ENCODE measurements around the gene PDLIM5. TPM values are rescaled to one million over a fixed set of nuclear protein-coding genes. Genes with fewer than 3 reads are reported as not detected.

Gene PDLIM5
- total and polyA plus RNA-seq, 4 experiments from 2014 or later = 37.4 to 57.5 (median 44.6) TPM

DNA sequence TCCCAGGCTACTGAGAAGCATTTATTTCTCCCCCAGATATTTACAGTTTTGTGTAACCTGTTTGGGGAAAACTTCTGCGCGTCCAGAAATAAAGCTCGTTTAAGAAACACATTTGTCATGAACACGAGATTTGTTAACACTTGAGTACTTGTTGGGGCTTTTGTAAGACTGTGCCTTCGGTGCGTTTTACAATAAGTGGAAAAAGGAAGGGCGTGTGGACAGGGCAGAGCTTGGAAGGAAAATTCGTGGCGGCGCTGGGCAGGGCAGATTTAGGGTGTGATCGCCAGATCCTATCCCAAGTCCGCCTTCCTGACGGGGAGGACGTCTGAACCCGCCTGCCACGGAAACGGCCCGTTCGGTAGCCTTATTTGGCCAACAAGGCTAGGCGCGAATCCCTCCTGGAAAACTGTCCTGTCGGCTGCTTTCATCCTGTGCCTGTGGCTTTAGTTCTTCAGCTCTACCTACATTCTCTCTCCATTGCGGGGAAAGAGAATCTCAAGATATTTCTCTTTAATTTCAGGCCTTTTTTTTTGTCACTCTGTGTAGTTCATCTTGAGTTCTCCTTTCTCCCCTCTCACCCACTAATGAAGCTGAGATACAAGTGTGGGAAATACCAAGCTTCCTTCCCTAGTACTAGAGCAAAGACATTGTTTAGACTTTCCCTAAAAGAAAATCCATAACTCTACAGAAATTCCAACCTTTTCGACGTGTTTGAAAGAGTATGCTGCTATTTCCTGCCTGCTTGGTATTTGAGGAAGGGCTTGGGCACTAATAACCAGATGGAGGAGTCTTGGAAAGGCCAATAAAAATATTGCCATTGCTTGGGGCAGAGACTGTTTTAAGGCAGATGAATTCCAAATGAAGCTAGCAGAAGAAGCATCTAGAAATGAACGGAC is 982 bp downstream of the PDLIM5 start:
- Mint-ChIP-seq H3K4me1 (peaks cover 22 to 34% (median 25%) of the 10 kb centered on the region in 4 donors), H3K27me3 (peaks cover 2 to 4% of the 10 kb centered on the region in 2 donors), H3K9me3 (no peaks in the 10 kb centered on the region), H3K36me3 (peaks cover 0 to 8% of the 10 kb centered on the region in 2 donors), H3K4me3 (peak overlapping the region; percentile 85 to 93 (median 90)), H3K27ac (peak overlapping the region in 6 of 7 donors; percentile 61 to 87 (median 76))
- intact Hi-C loops (cut with micrococcal nuclease) = loop anchor here (5.0 kb wide), 1 partner anchor 45 kb away; no protein-coding TSS in a partner anchor
- Histone ChIP-seq H3K27ac (ENCODE audit: low read depth, low read length) (peak overlapping the region; percentile 66), H3K27me3 (ENCODE audit: insufficient read depth, low read length) (peaks cover 3% of the 10 kb centered on the region), H3K4me1 (ENCODE audit: insufficient read depth, low read length) (peaks cover 17% of the 10 kb centered on the region), H3K9me3 (ENCODE audit: control insufficient read depth in 1 of 2, low read length in 2 of 2) (no peaks in the 10 kb centered on the region), H3K36me3 (ENCODE audit: insufficient read depth, low read length) (no peaks in the 10 kb centered on the region), H3K4me3 (ENCODE audit: low read length in 2 of 2) (peak overlapping the region; percentile 26 to 86)
- no peak for DNase-seq
- CTCF ChIA-PET (ENCODE audit: partially characterized antibody) = interaction anchor here (1.3 to 1.8 kb wide), 2 partner anchors 46 to 168 kb away, joined by 5 to 13 read pairs; no protein-coding TSS in a partner anchor
- POLR2A ChIA-PET (ENCODE audit: partially characterized antibody) = interaction anchor here (0.6 to 2.7 kb wide), 3 partner anchors 15 to 245 kb away, joined by 3 to 7 read pairs (median 3); partner anchors contain the start of gene SMARCAD1

DNA sequence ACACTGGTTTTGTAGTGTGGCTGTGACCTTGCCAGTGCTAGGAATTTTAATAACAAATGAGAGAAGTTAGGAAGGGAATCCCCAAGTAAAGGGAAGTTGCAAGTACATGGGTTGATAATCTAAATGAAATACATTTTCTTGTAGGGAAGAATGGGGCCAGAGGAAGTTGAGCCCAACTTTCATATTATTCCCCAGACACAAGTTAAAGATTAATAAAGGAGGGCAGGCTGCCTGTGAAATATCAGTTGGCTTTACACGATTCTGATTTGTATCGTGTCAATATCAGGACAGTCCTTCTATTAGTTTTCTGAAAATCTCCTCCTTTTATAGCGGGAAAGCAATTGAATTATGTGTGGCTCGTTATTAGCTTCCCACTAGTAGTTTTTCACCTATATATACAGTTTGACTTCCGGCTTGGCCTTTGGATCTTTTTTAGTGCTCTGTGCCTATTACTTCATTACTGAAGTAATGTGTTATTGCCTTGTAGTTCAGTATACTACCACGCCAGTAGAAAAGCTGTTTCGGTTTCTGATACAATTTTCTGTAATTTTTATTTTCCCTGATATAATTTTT is 1.7 kb downstream of the PDLIM5 start:
- intact Hi-C loops (cut with micrococcal nuclease) = loop anchor here (5.0 kb wide), 1 partner anchor 46 kb away; no protein-coding TSS in a partner anchor
- H3K27me3 Mint-ChIP-seq = peaks cover 0 to 4% of the 10 kb centered on the region in 2 donors
- POLR2A ChIA-PET (ENCODE audit: partially characterized antibody) = interaction anchor here (2.7 kb wide), 1 partner anchor 246 kb away, joined by 7 read pairs; the partner anchor contains the start of gene SMARCAD1
- H3K27me3 ChIP-seq (ENCODE audit: insufficient read depth, low read length) = no peaks in the 10 kb centered on the region
- peaks cover 0 to 8% of the 10 kb centered on the region in 2 donors for H3K36me3 Mint-ChIP-seq
- H3K4me1 ChIP-seq (ENCODE audit: insufficient read depth, low read length) = peaks cover 19% of the 10 kb centered on the region
- H3K9me3 Mint-ChIP-seq = no peaks in the 10 kb centered on the region
- H3K4me3 ChIP-seq (ENCODE audit: low read length in 2 of 2) = no peak overlapping the region
- H3K4me1 Mint-ChIP-seq = peaks cover 24 to 34% (median 26%) of the 10 kb centered on the region in 4 donors
- no peak overlapping the region for H3K27ac ChIP-seq (ENCODE audit: low read depth, low read length)
- no peaks in the 10 kb centered on the region for H3K9me3 ChIP-seq (ENCODE audit: control insufficient read depth in 1 of 2, low read length in 2 of 2)
- H3K4me3 Mint-ChIP-seq = peak overlapping the region; percentile 49 to 93 (median 88)
- H3K27ac Mint-ChIP-seq = peak overlapping the region in 4 of 7 donors; percentile 61 to 84 (median 73)
- no peak for DNase-seq
- no peaks in the 10 kb centered on the region for H3K36me3 ChIP-seq (ENCODE audit: insufficient read depth, low read length)
- CTCF ChIA-PET (ENCODE audit: partially characterized antibody) = interaction anchor here (1.3 to 1.8 kb wide), 2 partner anchors 46 to 167 kb away, joined by 5 to 13 read pairs; no protein-coding TSS in a partner anchor

DNA sequence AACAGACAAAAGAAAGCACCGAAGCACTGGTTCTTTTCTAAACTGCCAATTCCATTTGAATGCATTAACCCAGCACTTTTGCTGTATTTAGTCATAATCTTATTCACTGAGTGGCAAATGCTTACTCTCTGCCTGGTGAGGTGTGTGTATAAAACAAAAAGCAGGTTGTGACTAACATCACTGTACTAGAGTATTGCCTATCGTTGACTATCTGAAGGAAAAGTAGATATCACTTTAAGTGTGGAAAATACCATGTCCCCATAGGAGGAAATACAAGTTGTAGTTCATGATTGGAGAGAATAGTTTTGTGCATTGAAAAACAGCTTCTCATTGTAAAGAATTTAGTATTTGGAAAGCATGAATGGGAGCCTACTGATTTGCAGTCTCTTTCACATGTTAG is 2.7 kb downstream of the PDLIM5 start:
- Mint-ChIP-seq H3K27ac (no peak overlapping the region), H3K4me3 (peak overlapping the region in 1 of 8 donors; percentile 40), H3K36me3 (peaks cover 0 to 8% of the 10 kb centered on the region in 2 donors), H3K9me3 (no peaks in the 10 kb centered on the region), H3K27me3 (no peaks in the 10 kb centered on the region), H3K4me1 (peaks cover 25 to 34% (median 29%) of the 10 kb centered on the region in 4 donors)
- no peak overlapping the region for H3K27ac ChIP-seq (ENCODE audit: low read depth, low read length)
- intact Hi-C loops (cut with micrococcal nuclease) = loop anchor here (5.0 kb wide), 1 partner anchor 47 kb away; no protein-coding TSS in a partner anchor
- ChIA-PET POLR2A (ENCODE audit: partially characterized antibody) (no interaction called here), CTCF (ENCODE audit: partially characterized antibody) (interaction anchor here (1.2 kb wide), 1 partner anchor 120 kb away, joined by 4 read pairs; no protein-coding TSS in a partner anchor)
- H3K36me3 ChIP-seq (ENCODE audit: insufficient read depth, low read length) = no peaks in the 10 kb centered on the region
- H3K4me3 ChIP-seq (ENCODE audit: low read length in 2 of 2) = no peak overlapping the region
- H3K9me3 ChIP-seq (ENCODE audit: control insufficient read depth in 1 of 2, low read length in 2 of 2) = no peaks in the 10 kb centered on the region
- no peak for DNase-seq
- H3K27me3 ChIP-seq (ENCODE audit: insufficient read depth, low read length) = no peaks in the 10 kb centered on the region
- peaks cover 19% of the 10 kb centered on the region for H3K4me1 ChIP-seq (ENCODE audit: insufficient read depth, low read length)

DNA sequence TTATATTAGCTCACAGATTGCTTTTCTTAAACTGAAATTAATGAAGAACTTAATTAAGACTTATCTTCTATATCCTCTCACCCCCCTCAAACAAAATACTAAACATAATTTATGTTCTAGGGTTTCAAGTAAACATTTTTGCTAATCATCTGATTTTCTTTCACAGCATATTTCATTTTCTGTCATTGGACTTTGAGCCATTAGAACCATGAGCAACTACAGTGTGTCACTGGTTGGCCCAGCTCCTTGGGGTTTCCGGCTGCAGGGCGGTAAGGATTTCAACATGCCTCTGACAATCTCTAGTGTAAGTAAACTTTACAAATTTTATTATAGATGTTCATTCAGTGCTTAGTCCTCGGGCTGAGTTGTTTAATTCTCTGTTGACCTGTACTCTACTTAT is 3.3 kb downstream of the PDLIM5 start:
- H3K4me3 ChIP-seq (ENCODE audit: low read length in 2 of 2) = no peak overlapping the region
- Mint-ChIP-seq H3K4me1 (peaks cover 26 to 35% (median 32%) of the 10 kb centered on the region in 4 donors), H3K27me3 (no peaks in the 10 kb centered on the region), H3K4me3 (peak overlapping the region in 1 of 8 donors; percentile 36), H3K36me3 (peaks cover 0 to 8% of the 10 kb centered on the region in 2 donors), H3K27ac (no peak overlapping the region), H3K9me3 (no peaks in the 10 kb centered on the region)
- no peak for DNase-seq
- POLR2A ChIA-PET (ENCODE audit: partially characterized antibody) = no interaction called here
- H3K27ac ChIP-seq (ENCODE audit: low read depth, low read length) = no peak overlapping the region
- H3K36me3 ChIP-seq (ENCODE audit: insufficient read depth, low read length) = no peaks in the 10 kb centered on the region
- H3K9me3 ChIP-seq (ENCODE audit: control insufficient read depth in 1 of 2, low read length in 2 of 2) = no peaks in the 10 kb centered on the region
- intact Hi-C loops (cut with micrococcal nuclease) = no loop called here
- peaks cover 23% of the 10 kb centered on the region for H3K4me1 ChIP-seq (ENCODE audit: insufficient read depth, low read length)
- CTCF ChIA-PET (ENCODE audit: partially characterized antibody) = interaction anchor here (1.2 kb wide), 1 partner anchor 119 kb away, joined by 4 read pairs; no protein-coding TSS in a partner anchor
- H3K27me3 ChIP-seq (ENCODE audit: insufficient read depth, low read length) = no peaks in the 10 kb centered on the region

DNA sequence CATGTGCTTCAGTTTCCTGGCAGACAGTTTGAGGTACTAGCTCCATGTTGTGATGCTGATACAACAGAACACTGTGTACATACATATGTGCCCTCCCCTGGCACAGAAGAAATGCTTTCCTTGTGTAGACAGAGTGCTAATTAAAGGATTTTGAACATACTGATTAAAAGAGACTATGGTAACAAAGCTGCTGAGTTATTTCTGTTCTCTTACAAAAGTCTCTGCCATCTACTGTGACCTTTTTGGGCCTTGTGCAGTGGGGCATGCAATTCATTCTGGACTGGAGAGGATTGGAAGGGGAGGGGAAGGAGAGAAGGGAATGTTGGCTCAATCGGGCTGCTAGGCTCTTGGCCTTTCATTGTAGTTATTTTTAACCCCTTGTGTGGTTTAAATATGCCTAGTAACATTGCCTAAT is 6.0 kb downstream of the PDLIM5 start:
- DNase-seq = no peak
- no peaks in the 10 kb centered on the region for H3K36me3 ChIP-seq (ENCODE audit: insufficient read depth, low read length)
- Mint-ChIP-seq H3K27ac (no peak overlapping the region), H3K36me3 (peaks cover 3 to 8% of the 10 kb centered on the region in 2 donors), H3K9me3 (no peaks in the 10 kb centered on the region), H3K4me1 (peaks cover 17 to 27% (median 22%) of the 10 kb centered on the region in 4 donors), H3K27me3 (no peaks in the 10 kb centered on the region), H3K4me3 (no peak overlapping the region)
- no peaks in the 10 kb centered on the region for H3K9me3 ChIP-seq (ENCODE audit: control insufficient read depth in 1 of 2, low read length in 2 of 2)
- ChIA-PET POLR2A (ENCODE audit: partially characterized antibody) (no interaction called here), CTCF (ENCODE audit: partially characterized antibody) (no interaction called here)
- no peak overlapping the region for H3K27ac ChIP-seq (ENCODE audit: low read depth, low read length)
- no peak overlapping the region for H3K4me3 ChIP-seq (ENCODE audit: low read length in 2 of 2)
- H3K4me1 ChIP-seq (ENCODE audit: insufficient read depth, low read length) = peaks cover 13% of the 10 kb centered on the region
- intact Hi-C loops (cut with micrococcal nuclease) = no loop called here
- no peaks in the 10 kb centered on the region for H3K27me3 ChIP-seq (ENCODE audit: insufficient read depth, low read length)

DNA sequence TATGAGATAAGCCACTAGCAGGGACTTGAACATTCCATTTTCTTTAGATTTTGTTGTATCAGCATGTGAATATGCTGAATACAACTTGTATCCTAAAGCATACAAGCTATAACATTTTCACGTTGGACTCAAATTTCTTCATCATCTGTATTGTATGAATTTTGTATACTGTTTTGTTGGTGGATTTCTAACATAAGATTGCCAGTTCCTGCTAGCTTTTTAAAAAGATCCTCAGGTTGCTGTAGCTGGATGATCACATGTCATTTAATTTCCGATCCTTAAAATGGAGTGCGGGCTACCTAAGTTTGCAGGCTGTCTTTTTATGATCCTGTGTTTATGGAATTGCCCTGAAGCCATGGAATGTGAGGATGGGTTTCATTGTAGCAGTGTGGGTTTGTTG is 6.9 kb downstream of the PDLIM5 start:
- no peaks in the 10 kb centered on the region for H3K9me3 Mint-ChIP-seq
- no peaks in the 10 kb centered on the region for H3K27me3 Mint-ChIP-seq
- Histone ChIP-seq H3K27ac (ENCODE audit: low read depth, low read length) (no peak overlapping the region), H3K27me3 (ENCODE audit: insufficient read depth, low read length) (no peaks in the 10 kb centered on the region), H3K9me3 (ENCODE audit: control insufficient read depth in 1 of 2, low read length in 2 of 2) (no peaks in the 10 kb centered on the region), H3K36me3 (ENCODE audit: insufficient read depth, low read length) (no peaks in the 10 kb centered on the region), H3K4me3 (ENCODE audit: low read length in 2 of 2) (no peak overlapping the region), H3K4me1 (ENCODE audit: insufficient read depth, low read length) (peaks cover 7% of the 10 kb centered on the region)
- intact Hi-C loops (cut with micrococcal nuclease) = no loop called here
- POLR2A ChIA-PET (ENCODE audit: partially characterized antibody) = no interaction called here
- H3K4me1 Mint-ChIP-seq = peaks cover 13 to 23% (median 17%) of the 10 kb centered on the region in 4 donors
- H3K36me3 Mint-ChIP-seq = peaks cover 3 to 8% of the 10 kb centered on the region in 2 donors
- no peak overlapping the region for H3K4me3 Mint-ChIP-seq
- DNase-seq = no peak
- CTCF ChIA-PET (ENCODE audit: partially characterized antibody) = interaction anchor here (0.7 kb wide), 1 partner anchor 53 kb away, joined by 3 read pairs; no protein-coding TSS in a partner anchor
- H3K27ac Mint-ChIP-seq = peak overlapping the region in 1 of 7 donors; percentile 25

Data from CD4-positive, alpha-beta memory T cell (primary cell).